ENCODE measurements around the gene LHPP. TPM values are rescaled to one million over a fixed set of nuclear protein-coding genes. Genes with fewer than 3 reads are reported as not detected.

Gene LHPP
- total RNA-seq, 1 experiment from 2014 or later: 3.7 TPM

- no peaks in the 10 kb centered on the region for H3K9me3 Mint-ChIP-seq (ENCODE audit: unreplicated experiment)
- ChIA-PET CTCF (no interaction called here), POLR2A (no interaction called here)
- TF ChIP-seq CTCF (IDR thresholded peaks at IDR 0.05; ENCODE audit: unreplicated experiment): no peak
- H3K36me3 Mint-ChIP-seq (ENCODE audit: insufficient read depth, unreplicated experiment): peaks cover 6% of the 10 kb centered on the region
- no peaks in the 10 kb centered on the region for H3K4me1 Mint-ChIP-seq (ENCODE audit: insufficient read depth, unreplicated experiment)
- intact Hi-C loops (cut with micrococcal nuclease): no loop called here
- DNase-seq (ENCODE audit: unreplicated experiment): no peak
- BruUV-seq (replicated peaks): no TSS peak
- no peak overlapping the region for H3K27ac Mint-ChIP-seq (ENCODE audit: low read depth, unreplicated experiment)
- no peak overlapping the region for H3K4me3 Mint-ChIP-seq (ENCODE audit: unreplicated experiment)
- H3K27me3 Mint-ChIP-seq (ENCODE audit: insufficient read depth, unreplicated experiment): no peaks in the 10 kb centered on the region
These were observed 9.2 kb downstream of the LHPP start for GRCh38 chr10:124470544-124471434.

DNA sequence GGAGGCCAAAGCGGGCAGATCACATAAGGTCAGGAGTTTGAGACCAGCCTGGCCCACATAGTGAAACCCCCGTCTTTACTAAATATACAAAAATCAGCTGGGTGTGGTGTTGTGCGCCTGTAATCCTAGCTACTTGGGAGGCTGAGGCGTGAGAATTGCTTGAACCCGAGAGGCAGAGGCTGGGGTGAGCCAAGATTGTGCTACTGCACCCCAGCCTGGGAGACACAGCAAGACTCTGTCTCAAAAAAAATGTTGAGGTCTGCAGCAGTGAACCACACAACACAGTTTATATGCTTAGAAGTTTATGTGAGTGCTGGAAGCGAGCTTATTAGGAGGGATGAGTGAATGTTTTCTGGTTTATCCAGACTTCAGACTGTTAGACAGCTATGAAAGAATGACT lies 10.4 kb downstream of the LHPP start:
- CTCF ChIA-PET: interaction anchor here (0.6 to 0.7 kb wide), 3 partner anchors 32 to 471 kb away, joined by 3 read pairs; no protein-coding TSS in a partner anchor
- H3K9me3 Mint-ChIP-seq (ENCODE audit: unreplicated experiment): no peaks in the 10 kb centered on the region
- no peak for TF ChIP-seq CTCF (IDR thresholded peaks at IDR 0.05; ENCODE audit: unreplicated experiment)
- no TSS peak for BruUV-seq (replicated peaks)
- peaks cover 6% of the 10 kb centered on the region for H3K36me3 Mint-ChIP-seq (ENCODE audit: insufficient read depth, unreplicated experiment)
- POLR2A ChIA-PET: interaction anchor here (0.8 kb wide), 1 partner anchor 32 kb away, joined by 5 read pairs; no protein-coding TSS in a partner anchor
- DNase-seq (ENCODE audit: unreplicated experiment): no peak
- no peak overlapping the region for H3K4me3 Mint-ChIP-seq (ENCODE audit: unreplicated experiment)
- no peaks in the 10 kb centered on the region for H3K27me3 Mint-ChIP-seq (ENCODE audit: insufficient read depth, unreplicated experiment)
- H3K4me1 Mint-ChIP-seq (ENCODE audit: insufficient read depth, unreplicated experiment): no peaks in the 10 kb centered on the region
- H3K27ac Mint-ChIP-seq (ENCODE audit: low read depth, unreplicated experiment): no peak overlapping the region
- intact Hi-C loops (cut with micrococcal nuclease): no loop called here

DNA sequence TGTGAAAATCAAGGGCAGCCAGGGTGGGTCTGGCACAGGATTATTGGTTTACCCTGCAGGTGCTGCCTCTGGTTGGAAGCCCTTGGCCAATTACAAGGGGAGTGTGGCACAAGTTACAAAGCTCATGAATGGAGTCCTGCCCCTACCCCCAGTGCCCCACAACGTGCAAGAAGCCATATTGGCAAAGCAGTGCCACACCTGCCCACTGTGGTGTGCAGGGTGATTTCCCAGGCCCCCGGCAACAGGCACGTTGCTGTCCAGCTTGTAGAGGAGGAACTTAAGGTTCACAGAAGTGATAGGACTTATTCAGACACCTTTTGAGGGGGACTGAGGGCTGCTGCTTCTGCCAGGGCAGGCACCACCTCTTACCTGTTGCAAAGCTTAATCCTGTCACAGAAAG lies 11.4 kb downstream of the LHPP start:
- DNase-seq (ENCODE audit: unreplicated experiment): no peak
- BruUV-seq (replicated peaks): no TSS peak
- intact Hi-C loops (cut with micrococcal nuclease): no loop called here
- no peak overlapping the region for H3K27ac Mint-ChIP-seq (ENCODE audit: low read depth, unreplicated experiment)
- H3K9me3 Mint-ChIP-seq (ENCODE audit: unreplicated experiment): no peaks in the 10 kb centered on the region
- no peaks in the 10 kb centered on the region for H3K27me3 Mint-ChIP-seq (ENCODE audit: insufficient read depth, unreplicated experiment)
- peaks cover 6% of the 10 kb centered on the region for H3K36me3 Mint-ChIP-seq (ENCODE audit: insufficient read depth, unreplicated experiment)
- TF ChIP-seq CTCF (IDR thresholded peaks at IDR 0.05; ENCODE audit: unreplicated experiment): no peak
- ChIA-PET POLR2A (no interaction called here), CTCF (interaction anchor here (0.7 kb wide), 1 partner anchor 472 kb away, joined by 3 read pairs; no protein-coding TSS in a partner anchor)
- H3K4me3 Mint-ChIP-seq (ENCODE audit: unreplicated experiment): no peak overlapping the region
- no peaks in the 10 kb centered on the region for H3K4me1 Mint-ChIP-seq (ENCODE audit: insufficient read depth, unreplicated experiment)

GRCh38 chr10:124474514-124475070 lies 13.0 kb downstream of the LHPP start:
- H3K4me3 Mint-ChIP-seq (ENCODE audit: unreplicated experiment): no peak overlapping the region
- ChIA-PET POLR2A (interaction anchor here (0.9 kb wide), 1 partner anchor 13 kb away, joined by 4 read pairs; the partner anchor contains the start of gene LHPP), CTCF (no interaction called here)
- no peaks in the 10 kb centered on the region for H3K27me3 Mint-ChIP-seq (ENCODE audit: insufficient read depth, unreplicated experiment)
- peaks cover 6% of the 10 kb centered on the region for H3K36me3 Mint-ChIP-seq (ENCODE audit: insufficient read depth, unreplicated experiment)
- H3K27ac Mint-ChIP-seq (ENCODE audit: low read depth, unreplicated experiment): no peak overlapping the region
- BruUV-seq (replicated peaks): no TSS peak
- DNase-seq (ENCODE audit: unreplicated experiment): no peak
- TF ChIP-seq CTCF (IDR thresholded peaks at IDR 0.05; ENCODE audit: unreplicated experiment): no peak
- H3K9me3 Mint-ChIP-seq (ENCODE audit: unreplicated experiment): no peaks in the 10 kb centered on the region
- intact Hi-C loops (cut with micrococcal nuclease): no loop called here
- H3K4me1 Mint-ChIP-seq (ENCODE audit: insufficient read depth, unreplicated experiment): no peaks in the 10 kb centered on the region
